Motor neuron (in vitro differentiated cells): ENCODE measurements around the gene TTC9C. TPM values are rescaled to one million over a fixed set of nuclear protein-coding genes. Genes with fewer than 3 reads are reported as not detected.
A peak's percentile ranks its signal among the peaks of the same experiment; 100 is the strongest.
"Not testable (repeated sequence)": the region's sequence is repeated elsewhere in the genome, so short reads cannot be mapped to it uniquely, and the experiment has no call there.

Source experiments
- ATAC-seq, 8 experiments: fragments of 200-7000 bp; cut with Tn5 transposase; replicated peaks in 6 of 8; 2 replicates each; pipeline ENCODE4 v1.8.0; 2021; ENCODE audit warnings: mild to moderate bottlenecking in 8 of 8, moderate library complexity in 8 of 8
- H3K27ac ChIP-seq, 2 donors: fragments of 250-450 bp; sonication (Bioruptor Pico); 2 replicates each; pipeline ENCODE4 v1.9.0; 2021; ENCODE audit warnings: antibody characterized with exemption in 2 of 2, mild to moderate bottlenecking in 2 of 2, moderate library complexity in 1 of 2
- H3K4me1 ChIP-seq, 2 donors: fragments of 250-450 bp; sonication (Bioruptor Pico); replicated peaks in 1 of 2; 2 replicates each; pipeline ENCODE4 v1.6.1; 2021; ENCODE audit warnings: antibody characterized with exemption in 2 of 2, mild to moderate bottlenecking in 2 of 2, moderate library complexity in 1 of 2
- H3K4me3 ChIP-seq, 5 donors: fragments of 250-450 bp; sonication (Bioruptor Pico); 2 replicates each; pipeline ENCODE4 v1.9.0; 2021; ENCODE audit warnings: antibody characterized with exemption in 5 of 5, mild to moderate bottlenecking in 5 of 5, moderate library complexity in 4 of 5
- WGBS, 10 experiments: fragments of 450-650 bp; shearing (Covaris generic); methylation state at CpG; one replicate each; pipeline ENCODE4 v1.0.0; 2022; 5-methylcytosine and 5-hydroxymethylcytosine counted together
- in situ Hi-C, 9 experiments: fragments of 400-800 bp; cut with MboI; loops; one replicate each; pipeline ENCODE4 v1.15.0; 2021; ENCODE audit warnings: low sequenced_read_pairs in 9 of 9, low pct_unique_long_range_greater_than_20kb in 2 of 9; ENCODE audit not compliant: unreplicated experiment in 9 of 9
- total RNA-seq, 8 experiments: library from RNA; unstranded; fragments of 300-600 nt; gene quantifications; 2 replicates each; pipeline versions ENCODE4 v1.2.3 to v1.2.4, GENCODE V29; 2022

TTC9C gene
- total RNA-seq, 8 experiments from 2014 or later, result 41.6 to 67.2 (median 48.7) TPM

GRCh38 chr11:62703921-62704320, 24.4 kb upstream of the TTC9C start:
- H3K27ac ChIP-seq, ATAC-seq, H3K4me3 ChIP-seq, in situ Hi-C loops: not testable (repeated sequence)
- 80 to 100% (median 100%) methylated on average over 1 to 3 of the region's 4 CpGs; no CpG with 5 or more reads in 3 of the 10 experiments for WGBS, 10 experiments
- peaks cover 11 to 20% of the 10 kb centered on the region in 2 donors for H3K4me1 ChIP-seq

DNA sequence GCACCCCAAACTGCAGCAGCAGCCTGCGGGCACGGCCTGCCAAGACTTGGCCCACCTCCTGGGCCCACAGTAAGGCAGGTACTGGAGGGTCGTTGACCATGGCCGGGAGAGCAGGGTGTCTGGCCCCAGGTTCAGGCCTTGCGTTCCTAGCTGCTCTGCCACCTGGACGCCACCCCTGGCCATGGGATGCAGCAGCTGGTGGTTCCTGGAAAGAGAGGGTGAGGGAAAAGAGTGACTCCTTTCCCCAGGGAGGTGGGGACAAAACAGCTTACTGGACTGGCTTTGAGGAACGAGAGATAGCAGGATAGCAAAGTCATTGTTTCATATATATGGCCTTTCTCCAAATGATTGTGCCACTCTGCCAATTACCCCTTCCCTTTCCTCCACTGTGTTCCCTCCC, 22.9 kb upstream of the TTC9C start:
- peaks cover 19 to 28% of the 10 kb centered on the region in 2 donors for H3K4me1 ChIP-seq
- peak overlapping the region; percentile 52 to 80 (median 61) for H3K4me3 ChIP-seq
- H3K27ac ChIP-seq, result peak overlapping the region; percentile 35 to 58
- no peak for ATAC-seq
- in situ Hi-C loops, result no loop called here
- WGBS, 10 experiments, result 30 to 61% (median 58%) methylated on average over 1 to 5 of the region's 7 CpGs; no CpG with 5 or more reads in 3 of the 10 experiments

DNA sequence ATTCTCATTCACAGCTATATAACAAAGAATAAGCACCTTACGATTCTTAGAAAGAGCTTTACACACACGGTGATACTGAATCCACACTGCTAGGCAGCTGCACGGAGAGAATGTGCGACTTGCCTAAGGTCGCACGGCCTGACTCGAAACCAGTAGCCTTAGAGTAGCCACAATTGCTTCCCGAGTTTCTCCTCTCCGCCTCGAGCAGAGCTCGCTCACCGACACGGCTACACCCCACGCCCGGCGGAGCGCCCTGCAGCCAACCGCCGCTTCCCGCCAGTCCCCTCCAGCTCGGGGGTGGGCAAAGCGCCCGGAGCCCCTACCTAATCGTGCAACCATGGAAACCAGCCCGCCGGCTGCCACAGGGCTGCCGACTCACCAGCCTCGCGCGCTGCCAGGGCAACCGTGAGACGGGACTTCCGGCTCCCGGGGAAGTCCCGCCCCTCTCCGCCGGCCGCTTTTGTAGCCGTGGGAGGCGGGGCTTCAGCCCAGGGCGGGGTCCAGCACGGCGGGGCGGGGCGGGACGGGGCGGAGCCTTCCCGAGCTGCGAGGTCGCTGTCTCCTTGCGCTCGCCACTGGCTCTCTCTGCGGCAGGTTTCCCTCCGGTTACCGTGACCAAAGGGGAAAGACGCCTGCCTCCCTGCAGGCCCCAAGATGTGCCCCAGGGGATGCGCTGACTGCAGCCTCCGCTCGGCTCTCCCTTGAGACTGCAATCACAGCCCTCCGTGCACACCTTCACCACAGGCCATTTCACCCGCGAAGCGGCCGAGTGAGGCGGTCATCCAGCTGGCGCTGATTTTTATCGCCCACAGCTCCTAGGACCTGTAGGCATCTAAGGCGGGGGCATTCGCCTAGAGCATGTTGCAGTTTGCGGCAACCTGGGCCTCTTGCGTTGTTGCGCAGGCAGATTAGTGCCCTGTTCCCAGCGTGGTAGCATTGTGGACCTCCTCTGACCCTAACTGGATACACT, 22.1 kb upstream of the TTC9C start:
- 0 to 33% (median 3%) methylated on average over 2 to 18 of the region's 73 CpGs; no CpG with 5 or more reads in 2 of the 10 experiments for WGBS, 10 experiments
- ATAC-seq, result peak; percentile 62 to 82 (median 66)
- Histone ChIP-seq H3K4me1 (peaks cover 19 to 28% of the 10 kb centered on the region in 2 donors), H3K27ac (peak overlapping the region; percentile 89 to 94), H3K4me3 (peak overlapping the region; percentile 52 to 80 (median 61))
- in situ Hi-C loops, result no loop called here

DNA sequence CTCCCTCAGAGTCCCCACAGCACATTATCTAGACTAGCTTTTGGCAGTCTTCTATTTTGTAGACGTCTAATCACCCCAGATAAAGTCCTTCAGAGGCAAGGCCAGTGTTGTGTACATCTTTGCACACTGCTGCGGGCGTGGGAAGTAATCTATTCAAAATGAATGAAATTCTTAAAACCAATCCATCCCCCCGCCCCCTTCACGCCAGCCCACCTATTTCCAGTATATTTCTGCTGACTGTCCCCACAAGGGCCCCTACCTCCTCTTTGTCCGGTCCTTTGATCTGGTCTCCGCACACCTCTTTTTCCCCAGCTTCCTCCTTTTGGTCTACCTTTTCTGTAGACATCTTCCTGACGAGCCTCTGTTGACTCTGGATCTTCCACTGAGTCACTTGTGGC, 21.4 kb upstream of the TTC9C start:
- Histone ChIP-seq H3K4me1 (peaks cover 19 to 28% of the 10 kb centered on the region in 2 donors), H3K27ac (peak overlapping the region; percentile 89 to 94), H3K4me3 (peak overlapping the region; percentile 52 to 80 (median 61))
- in situ Hi-C loops, result no loop called here
- WGBS, 10 experiments, result 13 to 80% (median 30%) methylated on average over 1 to 4 of the region's 8 CpGs; no CpG with 5 or more reads in 6 of the 10 experiments
- no peak for ATAC-seq

GRCh38 chr11:62707277-62707861, 20.9 kb upstream of the TTC9C start, which contains the start of the genes BSCL2 and GNG3:
Gene BSCL2 (minus strand): TSS chr11:62707424. CDS start chr11:62707195, 229 bp downstream.
Gene GNG3 (plus strand): TSS chr11:62707676. CDS start chr11:62708296, 620 bp downstream.
- 0 to 100% (median 37%) methylated on average over 1 to 6 of the region's 10 CpGs; no CpG with 5 or more reads in 4 of the 10 experiments for WGBS, 10 experiments
- ATAC-seq, result peak in 5 of 8 experiments; percentile 77 to 82 (median 80)
- Histone ChIP-seq H3K4me1 (peaks cover 19 to 28% of the 10 kb centered on the region in 2 donors), H3K4me3 (peak within 1 kb of the TSS; percentile 52 to 80 (median 61)), H3K27ac (peak within 1 kb of the TSS; percentile 95 to 97)
- in situ Hi-C loops, result no loop called here

DNA sequence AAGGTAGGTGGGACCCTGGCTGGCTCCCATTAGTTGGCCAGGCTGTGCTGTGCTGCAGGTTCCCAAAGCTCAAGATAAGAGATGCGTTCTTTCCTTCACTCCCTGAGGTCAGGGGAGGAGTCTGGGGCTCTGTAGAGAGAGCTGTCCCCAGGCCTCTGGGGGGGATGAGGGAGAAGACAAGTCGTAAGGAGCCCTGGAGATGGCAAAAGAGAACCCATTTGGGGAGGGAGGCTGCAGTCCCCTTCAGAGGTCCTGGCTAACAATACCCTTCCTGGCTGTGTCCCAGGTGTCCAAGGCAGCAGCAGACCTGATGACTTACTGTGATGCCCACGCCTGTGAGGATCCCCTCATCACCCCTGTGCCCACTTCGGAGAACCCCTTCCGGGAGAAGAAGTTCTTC, 19.9 kb upstream of the TTC9C start:
- peaks cover 19 to 28% of the 10 kb centered on the region in 2 donors for H3K4me1 ChIP-seq
- no peak for ATAC-seq
- in situ Hi-C loops, result no loop called here
- H3K27ac ChIP-seq, result peak overlapping the region; percentile 95 to 97
- H3K4me3 ChIP-seq, result peak overlapping the region; percentile 52 to 80 (median 61)
- 80 to 85% methylated on average over 1 to 3 of the region's 5 CpGs; no CpG with 5 or more reads in 8 of the 10 experiments for WGBS, 10 experiments

DNA sequence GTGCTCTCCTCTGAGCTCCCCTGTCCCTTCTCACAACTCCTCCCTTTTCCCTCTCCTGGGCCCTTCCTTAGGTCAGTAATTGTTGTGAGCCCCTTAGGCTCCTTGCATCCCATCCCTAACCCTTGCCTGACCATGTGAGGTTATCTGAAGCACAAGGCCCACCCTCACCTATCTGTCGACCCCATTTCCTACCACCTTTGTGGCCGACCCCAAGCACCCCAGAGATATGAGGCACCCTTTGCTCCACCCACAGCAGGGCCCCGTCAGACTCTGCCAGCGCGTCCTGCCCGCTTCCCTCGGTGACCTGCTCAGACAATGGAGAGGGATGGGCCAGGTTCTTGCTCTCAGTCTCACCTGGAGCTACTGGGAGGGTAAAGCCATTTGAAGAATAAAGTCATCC, 19.5 kb upstream of the TTC9C start:
- peak overlapping the region; percentile 52 to 80 (median 61) for H3K4me3 ChIP-seq
- peaks cover 19 to 28% of the 10 kb centered on the region in 2 donors for H3K4me1 ChIP-seq
- 0 to 40% (median 36%) methylated on average over 1 to 4 of the region's 7 CpGs; no CpG with 5 or more reads in 7 of the 10 experiments for WGBS, 10 experiments
- ATAC-seq, result peak in 1 of 8 experiments; percentile 1
- in situ Hi-C loops, result no loop called here
- peak overlapping the region; percentile 95 to 97 for H3K27ac ChIP-seq

GRCh38 chr11:62709247-62710000, 18.9 kb upstream of the TTC9C start:
- WGBS, 10 experiments, result 0 to 10% (median 2%) methylated on average over 3 to 27 of the region's 47 CpGs; no CpG with 5 or more reads in 3 of the 10 experiments
- H3K4me3 ChIP-seq, result peak overlapping the region; percentile 52 to 80 (median 61)
- peaks cover 19 to 28% of the 10 kb centered on the region in 2 donors for H3K4me1 ChIP-seq
- ATAC-seq, result peak; percentile 40 to 68 (median 48)
- peak overlapping the region; percentile 95 to 97 for H3K27ac ChIP-seq
- in situ Hi-C loops, result no loop called here

GRCh38 chr11:62710001-62710345, 18.3 kb upstream of the TTC9C start:
- in situ Hi-C loops, result no loop called here
- peak overlapping the region; percentile 52 to 80 (median 61) for H3K4me3 ChIP-seq
- peak overlapping the region; percentile 95 to 97 for H3K27ac ChIP-seq
- peaks cover 19 to 27% of the 10 kb centered on the region in 2 donors for H3K4me1 ChIP-seq
- ATAC-seq, result peak in 3 of 8 experiments; percentile 3 to 29 (median 28)
- WGBS, 10 experiments, result 60 to 100% (median 82%) methylated on average over 1 to 5 of the region's 7 CpGs; no CpG with 5 or more reads in 4 of the 10 experiments

DNA sequence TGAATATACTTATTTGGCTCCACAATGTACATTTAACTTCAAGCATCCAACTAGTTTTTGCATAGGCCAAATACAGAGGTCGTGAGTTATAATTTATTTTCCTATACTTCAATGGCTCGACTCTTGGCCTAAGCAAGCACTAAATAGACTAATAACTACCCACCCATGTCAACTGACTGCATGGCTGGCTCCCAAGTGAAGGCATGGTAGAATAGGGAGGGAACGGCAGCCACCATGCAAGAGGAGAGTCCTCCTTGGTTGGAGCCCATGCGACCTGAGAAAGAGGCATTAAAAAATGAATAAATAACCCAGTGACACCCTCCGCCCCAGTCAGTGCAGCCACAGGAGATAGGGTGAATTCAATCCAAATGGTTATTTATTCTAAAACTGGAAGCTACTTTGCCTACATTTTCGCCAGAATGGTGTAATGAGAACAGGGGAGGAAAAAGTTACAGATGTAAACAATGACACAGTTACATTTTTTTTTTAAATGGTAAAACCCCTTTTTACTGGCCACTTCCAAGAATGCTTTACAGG, 15.9 kb upstream of the TTC9C start:
- no peak for ATAC-seq
- no peak overlapping the region for H3K4me3 ChIP-seq
- in situ Hi-C loops, result no loop called here
- no peak overlapping the region for H3K27ac ChIP-seq
- peaks cover 14 to 22% of the 10 kb centered on the region in 2 donors for H3K4me1 ChIP-seq
- WGBS, 10 experiments, result 47 to 100% (median 90%) methylated on average over 1 to 6 of the region's 6 CpGs

- no peak for ATAC-seq
- Histone ChIP-seq H3K4me3 (no peak overlapping the region), H3K4me1 (peaks cover 14 to 19% of the 10 kb centered on the region in 2 donors), H3K27ac (no peak overlapping the region)
- in situ Hi-C loops, result no loop called here
- WGBS, 10 experiments, result 43 to 100% (median 93%) methylated on average over 1 to 3 of the region's 3 CpGs; no CpG with 5 or more reads in 2 of the 10 experiments
These were observed 15.4 kb upstream of the TTC9C start for GRCh38 chr11:62712861-62713260.

DNA sequence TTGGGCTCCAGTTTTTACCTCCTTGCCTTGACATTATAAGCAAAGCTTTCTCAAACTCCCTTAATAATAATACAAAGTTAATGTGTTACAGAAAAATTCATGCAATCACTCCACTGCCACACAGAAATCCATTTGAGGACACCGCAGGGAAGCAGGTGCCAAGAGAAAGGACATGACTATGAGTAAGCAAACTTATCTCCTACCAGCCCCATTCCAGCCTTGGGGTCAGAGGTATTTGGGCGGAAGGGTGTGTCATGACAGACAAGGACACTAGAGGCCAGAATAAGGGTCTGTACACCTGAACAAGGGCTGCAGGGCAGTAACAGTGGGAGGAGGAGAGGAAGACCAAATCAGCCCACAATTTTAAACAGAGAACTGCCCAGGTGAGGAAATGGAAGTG, 14.9 kb upstream of the TTC9C start:
- in situ Hi-C loops, result no loop called here
- no peak overlapping the region for H3K4me3 ChIP-seq
- 63 to 100% (median 100%) methylated on average over 1 to 2 of the region's 2 CpGs; no CpG with 5 or more reads in 1 of the 10 experiments for WGBS, 10 experiments
- ATAC-seq, result no peak
- H3K4me1 ChIP-seq, result peaks cover 14% of the 10 kb centered on the region in 2 donors
- H3K27ac ChIP-seq, result no peak overlapping the region
